ENCODE measurements around the gene KCNK2.

Gene KCNK2

GRCh38 chr1:215056584-215056983 is 26.0 kb upstream of the KCNK2 start:
- no peaks in the 10 kb centered on the region for H3K27me3 ChIP-seq (replicated peaks; ENCODE audit: control insufficient read depth, insufficient read depth, low read length, poor library complexity, severe bottlenecking)
- DNase-seq = no peak
- no peak overlapping the region for H3K4me3 ChIP-seq (ENCODE audit: insufficient read depth, low read depth, low read length, poor library complexity, severe bottlenecking)
- H3K36me3 ChIP-seq (ENCODE audit: control insufficient read depth, insufficient read depth, low read length) = no peaks in the 10 kb centered on the region
- H3K27ac ChIP-seq (ENCODE audit: insufficient read depth, low read length, poor library complexity, severe bottlenecking) = no peak overlapping the region
- no peaks in the 10 kb centered on the region for H3K4me1 ChIP-seq (ENCODE audit: control insufficient read depth, insufficient read depth, low read length, poor library complexity, severe bottlenecking)
- H3K9me3 ChIP-seq (ENCODE audit: control insufficient read depth, low read length) = no peaks in the 10 kb centered on the region

GRCh38 chr1:215059947-215060346 is 22.6 kb upstream of the KCNK2 start:
- no peak overlapping the region for H3K27ac ChIP-seq (ENCODE audit: insufficient read depth, low read length, poor library complexity, severe bottlenecking)
- DNase-seq = no peak
- no peaks in the 10 kb centered on the region for H3K9me3 ChIP-seq (ENCODE audit: control insufficient read depth, low read length)

GRCh38 chr1:215064327-215064726 is 18.2 kb upstream of the KCNK2 start:
- no peak overlapping the region for H3K27ac ChIP-seq (ENCODE audit: insufficient read depth, low read length, poor library complexity, severe bottlenecking)
- H3K4me1 ChIP-seq (ENCODE audit: control insufficient read depth, insufficient read depth, low read length, poor library complexity, severe bottlenecking) = no peaks in the 10 kb centered on the region
- H3K9me3 ChIP-seq (ENCODE audit: control insufficient read depth, low read length) = no peaks in the 10 kb centered on the region
- H3K4me3 ChIP-seq (ENCODE audit: insufficient read depth, low read depth, low read length, poor library complexity, severe bottlenecking) = no peak overlapping the region
- no peaks in the 10 kb centered on the region for H3K27me3 ChIP-seq (replicated peaks; ENCODE audit: control insufficient read depth, insufficient read depth, low read length, poor library complexity, severe bottlenecking)
- H3K36me3 ChIP-seq (ENCODE audit: control insufficient read depth, insufficient read depth, low read length) = no peaks in the 10 kb centered on the region
- no peak for DNase-seq

More at GRCh38 chr1:215059947-215060346, 22.6 kb upstream of the KCNK2 start:
- Histone ChIP-seq H3K36me3 (ENCODE audit: control insufficient read depth, insufficient read depth, low read length) (no peaks in the 10 kb centered on the region), H3K27me3 (replicated peaks; ENCODE audit: control insufficient read depth, insufficient read depth, low read length, poor library complexity, severe bottlenecking) (no peaks in the 10 kb centered on the region), H3K4me1 (ENCODE audit: control insufficient read depth, insufficient read depth, low read length, poor library complexity, severe bottlenecking) (no peaks in the 10 kb centered on the region), H3K4me3 (ENCODE audit: insufficient read depth, low read depth, low read length, poor library complexity, severe bottlenecking) (no peak overlapping the region)

GRCh38 chr1:215071078-215071477 is 11.5 kb upstream of the KCNK2 start:
- no peaks in the 10 kb centered on the region for H3K4me1 ChIP-seq (ENCODE audit: control insufficient read depth, insufficient read depth, low read length, poor library complexity, severe bottlenecking)
- no peaks in the 10 kb centered on the region for H3K27me3 ChIP-seq (replicated peaks; ENCODE audit: control insufficient read depth, insufficient read depth, low read length, poor library complexity, severe bottlenecking)
- no peak overlapping the region for H3K4me3 ChIP-seq (ENCODE audit: insufficient read depth, low read depth, low read length, poor library complexity, severe bottlenecking)
- no peak for DNase-seq
- no peaks in the 10 kb centered on the region for H3K36me3 ChIP-seq (ENCODE audit: control insufficient read depth, insufficient read depth, low read length)
- no peak overlapping the region for H3K27ac ChIP-seq (ENCODE audit: insufficient read depth, low read length, poor library complexity, severe bottlenecking)
- no peaks in the 10 kb centered on the region for H3K9me3 ChIP-seq (ENCODE audit: control insufficient read depth, low read length)

GRCh38 chr1:215076322-215076721 is 6.2 kb upstream of the KCNK2 start:
- H3K27me3 ChIP-seq (replicated peaks; ENCODE audit: control insufficient read depth, insufficient read depth, low read length, poor library complexity, severe bottlenecking) = no peaks in the 10 kb centered on the region
- DNase-seq = no peak
- H3K9me3 ChIP-seq (ENCODE audit: control insufficient read depth, low read length) = no peaks in the 10 kb centered on the region
- no peak overlapping the region for H3K27ac ChIP-seq (ENCODE audit: insufficient read depth, low read length, poor library complexity, severe bottlenecking)
- H3K36me3 ChIP-seq (ENCODE audit: control insufficient read depth, insufficient read depth, low read length) = no peaks in the 10 kb centered on the region
- no peak overlapping the region for H3K4me3 ChIP-seq (ENCODE audit: insufficient read depth, low read depth, low read length, poor library complexity, severe bottlenecking)
- H3K4me1 ChIP-seq (ENCODE audit: control insufficient read depth, insufficient read depth, low read length, poor library complexity, severe bottlenecking) = no peaks in the 10 kb centered on the region

GRCh38 chr1:215079456-215079855 is 3.1 kb upstream of the KCNK2 start:
- Histone ChIP-seq H3K4me3 (ENCODE audit: insufficient read depth, low read depth, low read length, poor library complexity, severe bottlenecking) (no peak overlapping the region), H3K9me3 (ENCODE audit: control insufficient read depth, low read length) (no peaks in the 10 kb centered on the region), H3K4me1 (ENCODE audit: control insufficient read depth, insufficient read depth, low read length, poor library complexity, severe bottlenecking) (no peaks in the 10 kb centered on the region), H3K36me3 (ENCODE audit: control insufficient read depth, insufficient read depth, low read length) (no peaks in the 10 kb centered on the region), H3K27me3 (replicated peaks; ENCODE audit: control insufficient read depth, insufficient read depth, low read length, poor library complexity, severe bottlenecking) (no peaks in the 10 kb centered on the region), H3K27ac (ENCODE audit: insufficient read depth, low read length, poor library complexity, severe bottlenecking) (no peak overlapping the region)
- DNase-seq = no peak

- DNase-seq = no peak
- no peaks in the 10 kb centered on the region for H3K4me1 ChIP-seq (ENCODE audit: control insufficient read depth, insufficient read depth, low read length, poor library complexity, severe bottlenecking)
- H3K27me3 ChIP-seq (replicated peaks; ENCODE audit: control insufficient read depth, insufficient read depth, low read length, poor library complexity, severe bottlenecking) = peaks cover 3% of the 10 kb centered on the region
- no peaks in the 10 kb centered on the region for H3K9me3 ChIP-seq (ENCODE audit: control insufficient read depth, low read length)
- H3K27ac ChIP-seq (ENCODE audit: insufficient read depth, low read length, poor library complexity, severe bottlenecking) = no peak overlapping the region
- H3K36me3 ChIP-seq (ENCODE audit: control insufficient read depth, insufficient read depth, low read length) = no peaks in the 10 kb centered on the region
- H3K4me3 ChIP-seq (ENCODE audit: insufficient read depth, low read depth, low read length, poor library complexity, severe bottlenecking) = no peak overlapping the region
Measured at GRCh38 chr1:215081661-215082531, 641 bp upstream of the KCNK2 start.

GRCh38 chr1:215083383-215083961 is 935 bp downstream of the KCNK2 start:
- no peak overlapping the region for H3K27ac ChIP-seq (ENCODE audit: insufficient read depth, low read length, poor library complexity, severe bottlenecking)
- H3K4me3 ChIP-seq (ENCODE audit: insufficient read depth, low read depth, low read length, poor library complexity, severe bottlenecking) = no peak overlapping the region
- no peak for DNase-seq

GRCh38 chr1:215084621-215085020 is 2.1 kb downstream of the KCNK2 start:
- Histone ChIP-seq H3K4me3 (ENCODE audit: insufficient read depth, low read depth, low read length, poor library complexity, severe bottlenecking) (no peak overlapping the region), H3K36me3 (ENCODE audit: control insufficient read depth, insufficient read depth, low read length) (no peaks in the 10 kb centered on the region)
- DNase-seq = no peak

More at GRCh38 chr1:215083383-215083961, 935 bp downstream of the KCNK2 start:
- no peaks in the 10 kb centered on the region for H3K4me1 ChIP-seq (ENCODE audit: control insufficient read depth, insufficient read depth, low read length, poor library complexity, severe bottlenecking)
- no peaks in the 10 kb centered on the region for H3K9me3 ChIP-seq (ENCODE audit: control insufficient read depth, low read length)
- H3K36me3 ChIP-seq (ENCODE audit: control insufficient read depth, insufficient read depth, low read length) = no peaks in the 10 kb centered on the region
- H3K27me3 ChIP-seq (replicated peaks; ENCODE audit: control insufficient read depth, insufficient read depth, low read length, poor library complexity, severe bottlenecking) = peaks cover 3% of the 10 kb centered on the region

GRCh38 chr1:215087603-215088002 is 5.1 kb downstream of the KCNK2 start:
- no peaks in the 10 kb centered on the region for H3K9me3 ChIP-seq (ENCODE audit: control insufficient read depth, low read length)
- DNase-seq = no peak
- H3K36me3 ChIP-seq (ENCODE audit: control insufficient read depth, insufficient read depth, low read length) = no peaks in the 10 kb centered on the region
- H3K4me3 ChIP-seq (ENCODE audit: insufficient read depth, low read depth, low read length, poor library complexity, severe bottlenecking) = no peak overlapping the region
- H3K27ac ChIP-seq (ENCODE audit: insufficient read depth, low read length, poor library complexity, severe bottlenecking) = no peak overlapping the region
- H3K27me3 ChIP-seq (replicated peaks; ENCODE audit: control insufficient read depth, insufficient read depth, low read length, poor library complexity, severe bottlenecking) = peaks cover 3% of the 10 kb centered on the region
- H3K4me1 ChIP-seq (ENCODE audit: control insufficient read depth, insufficient read depth, low read length, poor library complexity, severe bottlenecking) = no peaks in the 10 kb centered on the region

More at GRCh38 chr1:215084621-215085020, 2.1 kb downstream of the KCNK2 start:
- no peak overlapping the region for H3K27ac ChIP-seq (ENCODE audit: insufficient read depth, low read length, poor library complexity, severe bottlenecking)
- H3K4me1 ChIP-seq (ENCODE audit: control insufficient read depth, insufficient read depth, low read length, poor library complexity, severe bottlenecking) = no peaks in the 10 kb centered on the region
- no peaks in the 10 kb centered on the region for H3K9me3 ChIP-seq (ENCODE audit: control insufficient read depth, low read length)
- peaks cover 3% of the 10 kb centered on the region for H3K27me3 ChIP-seq (replicated peaks; ENCODE audit: control insufficient read depth, insufficient read depth, low read length, poor library complexity, severe bottlenecking)

Measured in effector memory CD4-positive, alpha-beta T cell (primary cell).